ENCODE measurements around the gene DCST2.
A peak's percentile ranks its signal among the peaks of the same experiment; 100 is the strongest.

DCST2 gene

DNA sequence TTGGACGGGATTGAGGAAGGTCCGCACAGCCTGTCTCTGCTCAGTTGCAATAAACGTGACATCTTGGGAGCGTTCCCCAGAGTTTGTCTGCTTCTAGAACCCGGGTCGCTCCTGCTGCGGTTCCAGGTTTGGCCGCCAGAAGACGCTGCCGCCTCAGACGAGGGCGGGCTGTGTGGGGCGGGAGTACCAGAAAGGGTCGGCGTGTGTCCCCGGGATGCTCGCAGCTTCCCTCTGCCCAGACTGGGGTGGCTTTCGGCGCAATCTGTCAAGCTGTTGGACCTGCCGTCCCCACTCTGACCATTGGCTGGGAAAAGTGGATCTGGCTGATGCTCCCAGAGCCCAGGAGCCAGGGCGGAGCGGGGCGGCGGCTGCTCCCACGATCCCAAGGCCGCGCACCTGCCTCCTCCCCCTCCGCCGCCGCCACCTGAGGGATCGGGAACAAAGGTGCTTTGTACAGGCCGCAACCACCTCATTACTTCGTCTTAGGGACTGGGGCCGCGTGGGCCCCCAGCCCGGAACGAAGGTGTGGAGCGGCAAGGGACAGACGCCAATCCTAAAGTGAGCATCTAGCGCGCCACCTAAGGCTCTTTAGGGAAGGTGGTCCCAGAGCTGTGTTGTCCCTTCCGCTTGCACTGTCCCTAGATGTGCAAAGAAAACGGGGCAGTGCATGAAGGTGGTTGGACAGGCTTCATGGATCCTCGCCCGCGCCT, 29.3 kb upstream of the DCST2 start:
- H3K27me3 ChIP-seq (ENCODE audit: low read depth), result no peaks in the 10 kb centered on the region
- in situ Hi-C loops (cut with MboI; ENCODE audit: low sequenced_read_pairs), result loop anchor here (5.0 kb wide), 1 partner anchor 66 kb away; no protein-coding TSS in a partner anchor
- H3K9me3 ChIP-seq, result no peaks in the 10 kb centered on the region
- peaks cover 25% of the 10 kb centered on the region for H3K36me3 ChIP-seq (replicated peaks)
- peak in 1 of 2 experiments; percentile 68 for DNase-seq (ENCODE audit: low spot score in 2 of 2)
- H3K4me3 ChIP-seq, result peak overlapping the region; percentile 87; the same call in 1 of the 2 replicates
- peaks cover 11% of the 10 kb centered on the region for H3K4me1 ChIP-seq

DNA sequence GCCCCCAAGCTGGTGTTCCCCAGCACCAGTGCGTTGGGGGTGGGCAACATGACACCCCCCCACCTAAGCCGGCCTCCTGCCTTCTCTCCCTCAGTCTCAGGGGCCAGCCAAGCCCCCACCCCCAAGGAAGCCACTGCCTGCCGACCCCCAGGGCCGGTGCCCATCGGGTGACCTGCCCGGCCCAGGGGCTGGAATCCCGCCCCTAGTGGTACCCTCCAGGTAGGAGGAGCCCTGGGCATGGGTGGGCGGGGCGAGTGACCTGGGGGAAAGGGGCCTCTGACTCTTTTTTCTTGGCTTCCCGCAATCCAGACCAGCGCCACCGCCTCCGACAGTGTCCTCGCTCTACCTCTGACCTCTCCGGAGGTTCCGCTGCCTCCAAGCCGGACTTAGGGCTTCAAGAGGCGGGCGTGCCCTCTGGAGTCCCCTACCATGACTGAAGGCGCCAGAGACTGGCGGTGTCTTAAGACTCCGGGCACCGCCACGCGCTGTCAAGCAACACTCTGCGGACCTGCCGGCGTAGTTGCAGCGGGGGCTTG, 28.6 kb upstream of the DCST2 start:
- H3K4me3 ChIP-seq, result no peak overlapping the region

DNA sequence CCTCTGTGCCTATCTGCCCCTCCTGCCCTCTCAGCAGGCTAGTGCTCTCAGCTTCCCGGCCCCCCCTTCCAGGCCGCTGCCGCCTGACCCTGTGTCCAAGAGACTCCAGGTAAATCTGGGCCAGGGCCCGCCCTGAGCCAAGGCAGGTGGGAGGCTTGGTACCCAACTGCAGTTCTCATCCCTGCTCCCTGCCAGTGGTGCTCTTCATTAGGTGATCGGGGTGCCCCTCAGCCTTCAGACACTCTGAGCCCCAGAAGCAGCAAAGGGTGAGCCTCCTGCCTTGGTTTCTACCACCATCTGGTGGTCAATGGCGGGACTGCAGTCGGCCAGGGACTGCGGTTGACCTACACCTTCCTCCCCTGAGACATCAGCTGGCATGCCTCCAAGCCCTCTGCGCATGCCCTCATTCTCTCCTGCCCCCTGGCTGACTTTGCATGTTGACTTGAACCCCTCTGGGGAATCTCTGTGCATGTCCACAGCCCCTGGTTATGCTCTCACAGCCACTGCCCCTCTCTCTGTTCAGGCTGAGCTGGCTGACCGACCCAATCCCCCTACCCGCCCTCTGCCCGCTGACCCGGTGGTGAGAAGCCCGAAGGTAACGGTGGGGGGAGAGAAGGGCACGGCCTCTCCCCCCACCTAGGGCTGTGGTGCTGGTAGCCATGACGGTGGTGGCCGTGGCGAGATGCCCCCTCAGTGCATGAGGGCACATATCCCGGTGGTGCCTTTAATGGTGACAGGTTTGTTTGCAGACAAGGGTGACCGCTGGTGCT, 28.0 kb upstream of the DCST2 start:
- H3K9me3 ChIP-seq, result no peaks in the 10 kb centered on the region
- H3K36me3 ChIP-seq (replicated peaks), result peaks cover 36% of the 10 kb centered on the region
- H3K4me3 ChIP-seq, result no peak overlapping the region
- peak; percentile 80 to 98 for DNase-seq (ENCODE audit: low spot score in 2 of 2)
- H3K27me3 ChIP-seq (ENCODE audit: low read depth), result no peaks in the 10 kb centered on the region
- in situ Hi-C loops (cut with MboI; ENCODE audit: low sequenced_read_pairs), result loop anchor here (5.0 kb wide), 1 partner anchor 64 kb away; no protein-coding TSS in a partner anchor
- peaks cover 11% of the 10 kb centered on the region for H3K4me1 ChIP-seq

More for the DNA sequence above, 28.6 kb upstream of the DCST2 start:
- Histone ChIP-seq H3K4me1 (peaks cover 11% of the 10 kb centered on the region), H3K36me3 (replicated peaks) (peaks cover 32% of the 10 kb centered on the region), H3K27me3 (ENCODE audit: low read depth) (no peaks in the 10 kb centered on the region), H3K9me3 (no peaks in the 10 kb centered on the region)
- in situ Hi-C loops (cut with MboI; ENCODE audit: low sequenced_read_pairs), result loop anchor here (5.0 kb wide), 1 partner anchor 65 kb away; no protein-coding TSS in a partner anchor
- no peak for DNase-seq (ENCODE audit: low spot score in 2 of 2)

DNA sequence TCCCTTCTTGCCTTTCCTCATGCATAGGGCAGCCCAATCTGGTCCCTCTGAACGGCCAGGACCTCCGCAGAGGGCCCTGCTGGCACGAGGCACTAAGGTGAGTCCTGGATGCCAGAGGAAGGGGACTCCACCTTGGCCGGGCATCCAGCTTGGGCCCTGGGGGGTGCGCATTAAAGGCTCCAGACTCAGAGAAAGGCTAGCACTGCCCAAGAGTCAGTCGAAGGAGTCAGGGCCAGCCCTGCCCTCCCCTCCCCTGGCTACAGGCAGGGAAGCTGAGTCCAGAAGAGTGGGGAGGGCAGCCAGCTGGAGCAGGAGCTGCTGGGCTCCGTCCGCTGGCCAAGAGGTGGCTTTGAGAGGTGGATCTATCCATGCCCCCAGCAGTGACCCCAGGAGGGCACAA, 27.2 kb upstream of the DCST2 start:
- no peaks in the 10 kb centered on the region for H3K27me3 ChIP-seq (ENCODE audit: low read depth)
- in situ Hi-C loops (cut with MboI; ENCODE audit: low sequenced_read_pairs), result loop anchor here (5.0 kb wide), 1 partner anchor 63 kb away; no protein-coding TSS in a partner anchor
- no peak for DNase-seq (ENCODE audit: low spot score in 2 of 2)
- no peak overlapping the region for H3K4me3 ChIP-seq
- peaks cover 44% of the 10 kb centered on the region for H3K36me3 ChIP-seq (replicated peaks)
- peaks cover 11% of the 10 kb centered on the region for H3K4me1 ChIP-seq
- H3K9me3 ChIP-seq, result no peaks in the 10 kb centered on the region

DNA sequence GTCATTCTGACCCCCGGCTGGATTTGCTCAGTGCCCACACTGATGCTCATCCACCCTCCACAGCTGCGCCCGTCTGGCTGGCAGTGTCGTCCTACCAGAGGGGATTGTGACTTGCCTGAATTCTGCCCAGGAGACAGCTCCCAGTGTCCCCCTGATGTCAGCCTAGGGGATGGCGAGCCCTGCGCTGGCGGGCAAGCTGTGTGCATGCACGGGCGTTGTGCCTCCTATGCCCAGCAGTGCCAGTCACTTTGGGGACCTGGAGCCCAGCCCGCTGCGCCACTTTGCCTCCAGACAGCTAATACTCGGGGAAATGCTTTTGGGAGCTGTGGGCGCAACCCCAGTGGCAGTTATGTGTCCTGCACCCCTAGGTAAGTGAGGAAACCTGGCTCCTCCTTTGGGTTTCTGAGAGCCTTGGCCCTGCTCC, 24.2 kb upstream of the DCST2 start:
- in situ Hi-C loops (cut with MboI; ENCODE audit: low sequenced_read_pairs), result no loop called here
- Histone ChIP-seq H3K4me1 (peaks cover 3% of the 10 kb centered on the region), H3K36me3 (replicated peaks) (peaks cover 65% of the 10 kb centered on the region), H3K9me3 (no peaks in the 10 kb centered on the region), H3K27me3 (ENCODE audit: low read depth) (no peaks in the 10 kb centered on the region), H3K4me3 (no peak overlapping the region)
- no peak for DNase-seq (ENCODE audit: low spot score in 2 of 2)

DNA sequence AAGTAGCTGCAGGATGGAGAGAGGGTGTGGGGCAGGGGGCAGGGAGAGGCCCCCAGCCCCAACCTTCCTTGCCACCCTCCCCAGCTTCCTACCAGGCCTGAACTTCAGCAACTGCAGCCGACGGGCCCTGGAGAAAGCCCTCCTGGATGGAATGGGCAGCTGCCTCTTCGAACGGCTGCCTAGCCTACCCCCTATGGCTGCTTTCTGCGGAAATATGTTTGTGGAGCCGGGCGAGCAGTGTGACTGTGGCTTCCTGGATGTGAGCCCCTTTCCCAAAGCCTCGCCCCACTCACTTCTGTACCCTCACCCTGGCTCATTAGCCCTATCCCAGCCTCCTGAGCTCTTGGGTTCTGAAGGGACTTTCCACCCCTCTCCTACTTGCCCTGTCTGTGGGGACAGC, 23.5 kb upstream of the DCST2 start:
- no peak for DNase-seq (ENCODE audit: low spot score in 2 of 2)
- in situ Hi-C loops (cut with MboI; ENCODE audit: low sequenced_read_pairs), result no loop called here
- H3K4me3 ChIP-seq, result no peak overlapping the region
- peaks cover 65% of the 10 kb centered on the region for H3K36me3 ChIP-seq (replicated peaks)
- H3K27me3 ChIP-seq (ENCODE audit: low read depth), result no peaks in the 10 kb centered on the region
- H3K9me3 ChIP-seq, result no peaks in the 10 kb centered on the region
- peaks cover 3% of the 10 kb centered on the region for H3K4me1 ChIP-seq

DNA sequence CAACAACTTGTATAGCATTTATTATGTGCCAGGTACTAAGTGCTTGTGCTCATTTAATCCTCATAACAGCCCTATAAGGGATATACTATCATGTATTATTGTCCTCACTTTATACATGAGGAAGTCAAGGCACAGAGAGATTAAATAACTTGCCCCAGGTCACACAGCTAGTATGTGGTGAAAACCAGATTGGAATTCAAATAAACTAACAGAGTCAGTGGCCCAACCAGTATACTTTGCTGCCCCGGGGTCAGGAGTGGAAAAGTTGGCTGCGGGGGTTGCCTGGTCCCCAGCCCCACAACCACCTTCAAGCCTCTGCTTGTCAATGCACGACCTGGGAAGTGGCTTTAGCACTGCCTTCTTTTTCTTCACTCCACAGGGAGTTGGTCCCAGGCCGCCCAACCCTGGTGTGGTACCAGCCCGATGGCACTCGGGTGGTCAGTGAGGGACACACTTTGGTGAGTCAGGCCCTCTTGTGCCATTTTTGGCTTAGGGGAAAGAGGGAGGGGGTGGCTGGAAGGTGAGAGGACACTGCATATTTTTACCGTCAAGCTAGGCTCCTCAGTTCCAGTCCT, 20.0 kb upstream of the DCST2 start:
- no peak for DNase-seq (ENCODE audit: low spot score in 2 of 2)
- H3K4me3 ChIP-seq, result no peak overlapping the region
- in situ Hi-C loops (cut with MboI; ENCODE audit: low sequenced_read_pairs), result loop anchor here (5.0 kb wide), 1 partner anchor 91 kb away; the partner anchor contains the start of gene PYGO2
- H3K9me3 ChIP-seq, result no peaks in the 10 kb centered on the region
- peaks cover 48% of the 10 kb centered on the region for H3K36me3 ChIP-seq (replicated peaks)
- H3K27me3 ChIP-seq (ENCODE audit: low read depth), result no peaks in the 10 kb centered on the region
- peaks cover 20% of the 10 kb centered on the region for H3K4me1 ChIP-seq

DNA sequence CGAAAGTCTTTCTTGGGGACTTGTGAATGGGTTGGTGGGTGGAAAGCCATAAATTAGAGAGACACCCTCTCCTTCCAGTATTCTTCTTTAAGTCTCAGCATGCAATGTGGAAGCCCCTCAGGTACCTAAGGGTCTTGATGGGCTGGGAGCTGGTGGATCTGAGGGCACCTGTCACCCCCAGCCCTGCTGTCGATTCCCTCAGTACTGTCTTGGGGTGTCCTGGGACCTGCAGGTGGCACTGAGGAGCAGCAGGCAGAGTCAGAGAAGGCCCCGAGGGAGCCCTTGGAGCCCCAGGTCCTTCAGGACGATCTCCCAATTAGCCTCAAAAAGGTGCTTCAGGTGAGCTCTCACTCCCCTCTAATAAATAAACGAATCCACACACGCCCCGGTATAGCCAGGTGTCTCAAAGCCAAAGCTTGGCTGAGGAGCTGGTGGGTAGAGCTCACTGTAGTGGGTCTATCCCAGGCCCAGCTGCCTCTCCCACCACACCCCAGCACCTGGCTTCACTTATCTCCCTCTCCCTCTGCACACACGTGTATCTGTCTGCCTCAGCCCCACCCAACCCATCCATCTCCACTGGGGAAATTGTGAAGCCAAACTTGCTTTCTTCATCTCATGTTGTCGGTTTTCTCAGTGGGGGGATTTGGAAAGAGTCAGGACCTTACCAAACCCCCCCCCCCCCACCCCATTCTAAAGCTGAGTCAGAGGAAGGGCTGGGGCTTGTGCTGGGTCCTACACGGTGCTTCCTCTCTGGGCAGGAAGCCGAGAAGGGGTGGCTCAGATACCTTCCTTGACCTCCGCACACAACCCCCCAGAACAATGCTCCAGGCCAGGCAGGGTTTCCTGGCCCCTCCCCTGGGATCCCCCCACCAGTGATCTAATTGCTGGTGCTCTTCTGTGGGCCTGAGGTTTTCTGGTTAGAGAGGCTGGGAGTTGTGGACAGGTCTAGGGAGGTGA, 19.1 kb upstream of the DCST2 start:
- Histone ChIP-seq H3K27me3 (ENCODE audit: low read depth) (no peaks in the 10 kb centered on the region), H3K36me3 (replicated peaks) (peaks cover 39% of the 10 kb centered on the region), H3K4me3 (peak overlapping the region; percentile 81), H3K9me3 (no peaks in the 10 kb centered on the region), H3K4me1 (peaks cover 25% of the 10 kb centered on the region)
- no peak for DNase-seq (ENCODE audit: low spot score in 2 of 2)
- in situ Hi-C loops (cut with MboI; ENCODE audit: low sequenced_read_pairs), result loop anchor here (5.0 kb wide), 1 partner anchor 90 kb away; the partner anchor contains the start of gene PYGO2

DNA sequence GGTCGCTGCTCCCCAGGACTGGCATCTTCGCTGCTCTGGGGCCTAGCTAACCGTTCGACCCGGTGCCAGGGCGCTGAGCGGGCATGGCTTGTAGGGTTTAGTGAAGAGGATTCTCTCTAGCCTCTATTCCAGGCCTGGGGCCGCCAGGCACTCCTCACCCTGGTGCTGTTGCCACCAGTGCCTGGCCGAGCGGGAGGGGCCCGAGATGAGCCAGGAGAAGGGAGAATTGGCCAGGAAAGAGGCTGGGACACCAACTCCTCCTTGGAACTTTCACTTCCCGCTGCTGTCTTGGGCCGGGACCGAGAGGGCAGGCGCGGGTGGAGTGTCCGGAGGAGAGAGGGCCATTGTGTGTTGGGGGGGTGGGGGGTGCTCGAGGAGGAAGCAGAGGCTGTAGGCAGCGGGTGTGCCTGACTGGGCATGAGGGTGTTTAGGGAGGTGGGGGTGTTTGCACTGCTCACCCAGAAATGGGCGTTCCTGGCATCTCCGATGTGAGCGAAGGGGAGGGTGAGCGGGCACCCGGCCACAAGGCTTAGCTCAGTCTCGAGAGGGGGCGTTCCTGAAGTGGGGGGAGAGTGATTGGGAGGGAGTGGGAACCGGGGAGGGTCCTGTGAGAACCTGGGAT, 18.3 kb upstream of the DCST2 start:
- H3K27me3 ChIP-seq (ENCODE audit: low read depth), result no peaks in the 10 kb centered on the region
- no peaks in the 10 kb centered on the region for H3K9me3 ChIP-seq
- peaks cover 25% of the 10 kb centered on the region for H3K4me1 ChIP-seq
- in situ Hi-C loops (cut with MboI; ENCODE audit: low sequenced_read_pairs), result loop anchor here (5.0 kb wide), 1 partner anchor 90 kb away; the partner anchor contains the start of gene PYGO2
- H3K36me3 ChIP-seq (replicated peaks), result peaks cover 31% of the 10 kb centered on the region
- peak in 1 of 2 experiments; percentile 68 for DNase-seq (ENCODE audit: low spot score in 2 of 2)
- peak overlapping the region; percentile 81 for H3K4me3 ChIP-seq

DNA sequence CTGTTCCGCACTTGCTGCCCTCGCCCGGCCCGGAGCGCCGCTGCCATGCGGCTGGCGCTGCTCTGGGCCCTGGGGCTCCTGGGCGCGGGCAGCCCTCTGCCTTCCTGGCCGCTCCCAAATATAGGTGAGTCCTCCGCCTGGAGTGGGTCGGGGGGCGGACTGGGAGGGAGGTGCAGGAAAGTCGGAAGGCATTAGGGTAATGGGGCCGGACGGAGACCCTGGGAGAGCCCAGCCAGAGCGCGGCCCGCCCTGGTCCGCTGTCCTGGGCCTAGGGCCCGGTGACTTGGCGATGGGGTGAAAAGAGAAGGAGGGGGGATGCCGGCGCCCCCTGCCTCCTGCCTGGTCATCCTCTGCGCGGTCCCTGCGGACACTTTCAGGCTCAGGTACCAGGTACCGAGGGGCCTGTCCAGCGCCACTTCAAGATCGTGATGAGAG, 17.8 kb upstream of the DCST2 start:
- in situ Hi-C loops (cut with MboI; ENCODE audit: low sequenced_read_pairs), result loop anchor here (5.0 kb wide), 1 partner anchor 89 kb away; the partner anchor contains the start of gene PYGO2
- peaks cover 27% of the 10 kb centered on the region for H3K36me3 ChIP-seq (replicated peaks)
- H3K4me1 ChIP-seq, result peaks cover 25% of the 10 kb centered on the region
- no peaks in the 10 kb centered on the region for H3K9me3 ChIP-seq
- H3K27me3 ChIP-seq (ENCODE audit: low read depth), result no peaks in the 10 kb centered on the region
- no peak for DNase-seq (ENCODE audit: low spot score in 2 of 2)
- H3K4me3 ChIP-seq, result peak overlapping the region; percentile 81

DNA sequence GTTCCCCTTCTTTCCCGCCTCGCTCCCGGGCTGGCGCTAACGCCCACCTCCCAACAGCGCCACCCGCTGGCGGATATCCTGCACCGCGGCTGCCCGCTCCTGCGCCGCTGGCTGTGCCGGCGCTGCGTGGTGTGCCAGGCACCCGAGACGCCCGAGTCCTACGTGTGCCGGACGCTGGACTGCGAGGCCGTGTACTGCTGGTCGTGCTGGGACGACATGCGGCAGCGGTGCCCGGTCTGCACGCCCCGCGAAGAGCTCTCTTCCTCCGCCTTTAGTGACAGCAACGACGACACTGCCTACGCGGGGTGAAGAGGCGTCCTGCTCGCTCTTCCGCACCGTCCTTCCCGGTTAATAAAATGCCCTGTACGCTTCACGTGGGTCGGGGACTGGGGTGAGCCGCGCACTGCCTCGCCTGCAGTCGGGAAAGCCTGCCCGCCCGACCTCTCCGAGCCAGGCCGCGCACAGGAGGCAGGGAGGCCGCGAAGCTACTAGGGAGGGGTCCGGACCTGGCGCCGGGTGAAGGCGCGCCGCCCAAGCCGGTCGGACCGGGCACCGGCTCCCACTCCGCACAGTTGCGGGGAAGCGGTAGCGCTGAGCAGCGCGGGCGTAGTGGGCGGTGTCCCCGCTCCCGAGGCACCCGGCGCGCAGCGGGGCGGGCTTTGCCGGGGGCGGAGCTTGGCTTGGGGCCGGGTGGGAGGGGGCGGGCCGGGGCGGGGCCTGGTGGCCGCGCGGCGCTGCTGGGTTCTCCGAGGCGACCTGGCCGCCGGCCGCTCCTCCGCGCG, 17.2 kb upstream of the DCST2 start, which contains the start of gene ADAM15:
TSS of gene ADAM15 (plus strand) at position 757 of the 782 bp plus-strand sequence. CDS start 71 bp downstream, outside the sequence.
- peak within 1 kb of the TSS; percentile 81 for H3K4me3 ChIP-seq
- in situ Hi-C loops (cut with MboI; ENCODE audit: low sequenced_read_pairs), result loop anchor here (5.0 kb wide), 1 partner anchor 88 kb away; the partner anchor contains the start of gene PYGO2
- peak; percentile 70 to 90 for DNase-seq (ENCODE audit: low spot score in 2 of 2)
- peaks cover 21% of the 10 kb centered on the region for H3K36me3 ChIP-seq (replicated peaks)
- H3K4me1 ChIP-seq, result peaks cover 25% of the 10 kb centered on the region
- no peaks in the 10 kb centered on the region for H3K9me3 ChIP-seq
- H3K27me3 ChIP-seq (ENCODE audit: low read depth), result no peaks in the 10 kb centered on the region

Data from HAP-1 (cell line).